T-cell (primary cell): ENCODE measurements around the gene PTPRS. TPM values are rescaled to one million over a fixed set of nuclear protein-coding genes. Genes with fewer than 3 reads are reported as not detected.

ENCODE experiments used
- ATAC-seq, 4 experiments: fragments of 200-7000 bp in 3 of 4; fragments of 150-1000 bp in 1 of 4; cut with Tn5 transposase; replicated peaks in 1 of 4; 1 replicate in 3 of 4; 2 replicates in 1 of 4; pipeline ENCODE4 v1.10.0; 2021; ENCODE audit warnings: moderate library complexity in 3 of 4, mild to moderate bottlenecking in 2 of 4, moderate number of reproducible peaks in 1 of 4
- CTCF ChIA-PET, 2 donors: fragments of 300-600 bp; sonication (Branson Sonifier 250); formaldehyde crosslinking; loops; one replicate each; lab custom pipeline; 2022; ENCODE audit warnings: antibody characterized with exemption in 2 of 2; lab: Charles Lee
- POLR2A ChIA-PET, 2 donors: fragments of 300-600 bp; sonication (Branson Sonifier 250); formaldehyde crosslinking; loops; one replicate each; lab custom pipeline; 2022; ENCODE audit warnings: antibody characterized with exemption in 2 of 2; lab: Charles Lee
- DNase-seq, 35 experiments: peaks; one replicate each; pipeline versions ENCODE4 v3.0.0 to v3.0.0-alpha.2; 2013 to 2023
- H3K27ac ChIP-seq: one replicate; pipeline ENCODE4 v1.5.1; 2013; ENCODE audit warnings: low read length
- H3K27me3 ChIP-seq, 2 experiments: replicated peaks in 1 of 2; 1 replicate in 1 of 2; 2 replicates in 1 of 2; pipeline versions ENCODE4 v1.6.1 to v1.7.0; 2013; ENCODE audit warnings: low read length in 1 of 2, mixed read lengths in 1 of 2; ENCODE audit not compliant: control insufficient read depth in 2 of 2, insufficient read depth in 2 of 2; ENCODE audit errors: extremely low read depth in 1 of 2
- H3K36me3 ChIP-seq, 2 donors: 1 replicate in 1 of 2; 2 replicates in 1 of 2; pipeline versions ENCODE4 v1.6.1 to v1.7.0; 2013; ENCODE audit warnings: low read length in 1 of 2; ENCODE audit not compliant: control insufficient read depth in 2 of 2, insufficient read depth in 1 of 2; ENCODE audit errors: extremely low read depth in 1 of 2
- H3K4me1 ChIP-seq, 2 experiments: 1 replicate in 1 of 2; 2 replicates in 1 of 2; pipeline versions ENCODE4 v1.6.1 to v1.7.0; 2013; ENCODE audit warnings: low read length in 2 of 2, mixed read lengths in 1 of 2; ENCODE audit not compliant: insufficient read depth in 2 of 2, control insufficient read depth in 1 of 2; ENCODE audit errors: extremely low read depth in 1 of 2
- H3K4me3 ChIP-seq, 2 donors: 1 replicate in 1 of 2; 2 replicates in 1 of 2; pipeline versions ENCODE4 v1.5.1 to v1.7.0; 2013; ENCODE audit warnings: mild to moderate bottlenecking in 2 of 2, low read length in 1 of 2, moderate library complexity in 1 of 2; ENCODE audit not compliant: control insufficient read depth in 1 of 2; ENCODE audit errors: extremely low read depth in 1 of 2
- H3K9me3 ChIP-seq: 2 replicates; pipeline ENCODE4 v1.7.0; 2013
- H3K27ac Mint-ChIP-seq, 2 donors: one replicate each; pipeline ENCODE4 v1.8.0; 2020 to 2021; ENCODE audit warnings: mild to moderate bottlenecking in 2 of 2, mixed read lengths in 2 of 2
- H3K27me3 Mint-ChIP-seq, 2 donors: one replicate each; pipeline ENCODE4 v1.8.0; 2021 to 2022; ENCODE audit warnings: mixed read lengths in 2 of 2
- H3K36me3 Mint-ChIP-seq: one replicate; pipeline ENCODE4 v1.8.0; 2021; ENCODE audit warnings: mixed read lengths
- H3K4me1 Mint-ChIP-seq, 3 donors: one replicate each; pipeline ENCODE4 v1.8.0; 2020 to 2022; ENCODE audit warnings: mixed read lengths in 3 of 3, mild to moderate bottlenecking in 1 of 3
- H3K4me3 Mint-ChIP-seq, 3 donors: one replicate each; pipeline ENCODE4 v1.8.0; 2020 to 2022; ENCODE audit warnings: mild to moderate bottlenecking in 3 of 3, mixed read lengths in 3 of 3, moderate library complexity in 3 of 3
- H3K9me3 Mint-ChIP-seq, 3 donors: one replicate each; pipeline ENCODE4 v1.8.0; 2020 to 2022; ENCODE audit warnings: mixed read lengths in 3 of 3
- WGBS: methylation state at CpG from one replicate; pipeline ENCODE4 v1.1.5; 2013; ENCODE audit warnings: missing lambda C conversion rate; ENCODE audit not compliant: insufficient coverage; 5-methylcytosine and 5-hydroxymethylcytosine counted together
- total RNA-seq, 35 experiments: library from RNA in 6 of 35; stranded (reverse) in 6 of 35; fragments of 120-200 nt in 1 of 35; gene quantifications; one replicate each; pipeline versions ENCODE4 v1.2.1 to v1.2.4 and lab custom pipeline; 2013 to 2026

PTPRS gene
- total RNA-seq, 5 donors from 2014 or later (not counting 1 experiment from before 2014, with no cell fraction given): 2.9 to 5.6 (median 4.1) TPM

- Histone ChIP-seq H3K27me3 (peaks cover 0 to 47% of the 10 kb centered on the region in 2 experiments), H3K4me1 (peaks cover 0 to 9% of the 10 kb centered on the region in 2 experiments), H3K36me3 (no peaks in the 10 kb centered on the region), H3K4me3 (no peak overlapping the region), H3K27ac (no peak overlapping the region), H3K9me3 (no peaks in the 10 kb centered on the region)
- H3K4me3 Mint-ChIP-seq: no peak overlapping the region
- ChIA-PET POLR2A (no interaction called here), CTCF (no interaction called here)
- no peaks in the 10 kb centered on the region for H3K9me3 Mint-ChIP-seq
- 95% methylated on average over 4 of the region's 6 CpGs for WGBS
- H3K36me3 Mint-ChIP-seq: no peaks in the 10 kb centered on the region
- no peak overlapping the region for H3K27ac Mint-ChIP-seq
- H3K4me1 Mint-ChIP-seq: peaks cover 0 to 9% (median 4%) of the 10 kb centered on the region in 3 donors
- peaks cover 23 to 38% of the 10 kb centered on the region in 2 donors for H3K27me3 Mint-ChIP-seq
- ATAC-seq (no peak), DNase-seq (no peak)
These were observed 22.3 kb downstream of the PTPRS start for GRCh38 chr19:5318306-5318705.

GRCh38 chr19:5317321-5317720 lies 23.3 kb downstream of the PTPRS start:
- Histone ChIP-seq H3K27ac (no peak overlapping the region), H3K27me3 (peaks cover 0 to 49% of the 10 kb centered on the region in 2 experiments), H3K4me3 (no peak overlapping the region), H3K36me3 (no peaks in the 10 kb centered on the region), H3K4me1 (peaks cover 0 to 7% of the 10 kb centered on the region in 2 experiments), H3K9me3 (no peaks in the 10 kb centered on the region)
- POLR2A ChIA-PET: interaction anchor here in 1 of 2 donors (0.7 kb wide), 1 partner anchor 1300 kb away, joined by 3 read pairs; no protein-coding TSS in a partner anchor
- no peaks in the 10 kb centered on the region for H3K9me3 Mint-ChIP-seq
- H3K4me3 Mint-ChIP-seq: no peak overlapping the region
- CTCF ChIA-PET: no interaction called here
- peaks cover 17 to 35% of the 10 kb centered on the region in 2 donors for H3K27me3 Mint-ChIP-seq
- H3K27ac Mint-ChIP-seq: no peak overlapping the region
- peaks cover 0 to 11% (median 4%) of the 10 kb centered on the region in 3 donors for H3K4me1 Mint-ChIP-seq
- DNase-seq: no peak
- no peaks in the 10 kb centered on the region for H3K36me3 Mint-ChIP-seq
- WGBS: no CpG with 5 or more reads among the region's 7 CpGs
- ATAC-seq: no peak

- WGBS: 80% methylated on average over 1 of the region's 9 CpGs
- DNase-seq: no peak
- peaks cover 0 to 49% of the 10 kb centered on the region in 2 experiments for H3K27me3 ChIP-seq
- Mint-ChIP-seq H3K4me3 (no peak overlapping the region), H3K36me3 (no peaks in the 10 kb centered on the region), H3K27ac (no peak overlapping the region), H3K9me3 (peaks cover 0 to 2% (median 0%) of the 10 kb centered on the region in 3 donors), H3K27me3 (peaks cover 16 to 28% of the 10 kb centered on the region in 2 donors), H3K4me1 (peaks cover 0 to 3% (median 0%) of the 10 kb centered on the region in 3 donors)
- H3K4me3 ChIP-seq: no peak overlapping the region
- no peaks in the 10 kb centered on the region for H3K9me3 ChIP-seq
- no peak overlapping the region for H3K27ac ChIP-seq
- H3K4me1 ChIP-seq: peaks cover 0 to 2% of the 10 kb centered on the region in 2 experiments
- no peaks in the 10 kb centered on the region for H3K36me3 ChIP-seq
- ChIA-PET POLR2A (no interaction called here), CTCF (no interaction called here)
- ATAC-seq: no peak
These were observed 24.5 kb downstream of the PTPRS start for GRCh38 chr19:5316138-5316537.

GRCh38 chr19:5314907-5315298 lies 25.7 kb downstream of the PTPRS start:
- no peak overlapping the region for H3K4me3 Mint-ChIP-seq
- H3K4me1 Mint-ChIP-seq: peaks cover 0 to 3% (median 0%) of the 10 kb centered on the region in 3 donors
- H3K4me1 ChIP-seq: peaks cover 0 to 2% of the 10 kb centered on the region in 2 experiments
- CTCF ChIA-PET: no interaction called here
- no peaks in the 10 kb centered on the region for H3K9me3 ChIP-seq
- H3K36me3 Mint-ChIP-seq: no peaks in the 10 kb centered on the region
- ATAC-seq: no peak
- 67% methylated on average over 3 of the region's 4 CpGs for WGBS
- H3K9me3 Mint-ChIP-seq: peaks cover 0 to 2% (median 0%) of the 10 kb centered on the region in 3 donors
- no peak overlapping the region for H3K4me3 ChIP-seq
- H3K27me3 Mint-ChIP-seq: peaks cover 9 to 24% of the 10 kb centered on the region in 2 donors
- no peaks in the 10 kb centered on the region for H3K36me3 ChIP-seq
- POLR2A ChIA-PET: no interaction called here
- no peak for DNase-seq
- no peak overlapping the region for H3K27ac Mint-ChIP-seq
- H3K27ac ChIP-seq: no peak overlapping the region
- H3K27me3 ChIP-seq: peaks cover 0 to 45% of the 10 kb centered on the region in 2 experiments

- ATAC-seq (no peak), DNase-seq (no peak)
- POLR2A ChIA-PET: no interaction called here
- H3K9me3 ChIP-seq: no peaks in the 10 kb centered on the region
- H3K9me3 Mint-ChIP-seq: peaks cover 0 to 2% (median 0%) of the 10 kb centered on the region in 3 donors
- no peak overlapping the region for H3K4me3 Mint-ChIP-seq
- peaks cover 4 to 20% of the 10 kb centered on the region in 2 donors for H3K27me3 Mint-ChIP-seq
- H3K27ac Mint-ChIP-seq: no peak overlapping the region
- H3K27me3 ChIP-seq: peaks cover 0 to 48% of the 10 kb centered on the region in 2 experiments
- WGBS: 57% methylated on average over 7 of the region's 7 CpGs
- H3K36me3 Mint-ChIP-seq: no peaks in the 10 kb centered on the region
- H3K4me3 ChIP-seq: no peak overlapping the region
- peaks cover 0 to 3% (median 0%) of the 10 kb centered on the region in 3 donors for H3K4me1 Mint-ChIP-seq
- CTCF ChIA-PET: no interaction called here
- peaks cover 0 to 2% of the 10 kb centered on the region in 2 experiments for H3K4me1 ChIP-seq
- no peak overlapping the region for H3K27ac ChIP-seq
- no peaks in the 10 kb centered on the region for H3K36me3 ChIP-seq
These were observed 26.4 kb downstream of the PTPRS start for GRCh38 chr19:5314012-5314906.

GRCh38 chr19:5313307-5313706 lies 27.3 kb downstream of the PTPRS start:
- peaks cover 0 to 47% of the 10 kb centered on the region in 2 experiments for H3K27me3 ChIP-seq
- H3K36me3 Mint-ChIP-seq: no peaks in the 10 kb centered on the region
- peaks cover 0 to 3% (median 0%) of the 10 kb centered on the region in 3 donors for H3K4me1 Mint-ChIP-seq
- no peaks in the 10 kb centered on the region for H3K36me3 ChIP-seq
- no peak overlapping the region for H3K27ac ChIP-seq
- no peak for ATAC-seq
- H3K27ac Mint-ChIP-seq: no peak overlapping the region
- CTCF ChIA-PET: no interaction called here
- H3K9me3 Mint-ChIP-seq: peaks cover 0 to 2% (median 0%) of the 10 kb centered on the region in 3 donors
- no peak for DNase-seq
- peaks cover 4 to 18% of the 10 kb centered on the region in 2 donors for H3K27me3 Mint-ChIP-seq
- no peak overlapping the region for H3K4me3 Mint-ChIP-seq
- H3K4me3 ChIP-seq: no peak overlapping the region
- POLR2A ChIA-PET: no interaction called here
- WGBS: 13% methylated on average over 9 of the region's 17 CpGs
- no peaks in the 10 kb centered on the region for H3K9me3 ChIP-seq
- peaks cover 0 to 2% of the 10 kb centered on the region in 2 experiments for H3K4me1 ChIP-seq
